ENCODE results near the gene CDC42BPG. TPM values are rescaled to one million over a fixed set of nuclear protein-coding genes. Genes with fewer than 3 reads are reported as not detected.

Gene CDC42BPG
- polyA plus RNA-seq, 10 donors = 0.48 to 2.8 (median 0.72) TPM

GRCh38 chr11:64790205-64791095 is 54.0 kb downstream of the CDC42BPG start:
- no peak for DNase-seq

GRCh38 chr11:64789331-64790204 is 54.9 kb downstream of the CDC42BPG start:
- DNase-seq = no peak

- no peak for DNase-seq
Measured at GRCh38 chr11:64788321-64789215, 55.9 kb downstream of the CDC42BPG start.

- DNase-seq = peak in 2 of 3 donors; percentile 46 to 65
Measured at GRCh38 chr11:64787526-64788320, 56.7 kb downstream of the CDC42BPG start.

- DNase-seq = no peak
Measured at GRCh38 chr11:64786308-64786707, 58.1 kb downstream of the CDC42BPG start.

GRCh38 chr11:64784813-64785581 is 59.5 kb downstream of the CDC42BPG start:
- DNase-seq = no peak

- peak; percentile 100 for DNase-seq
Measured at GRCh38 chr11:64778473-64779298, 65.8 kb downstream of the CDC42BPG start, which contains the start of gene SF1. Gene SF1 (minus strand): TSS chr11:64778542. CDS start chr11:64778392, 150 bp downstream.

- DNase-seq = no peak
Measured at GRCh38 chr11:64778223-64778472, 66.3 kb downstream of the CDC42BPG start.

- DNase-seq = peak; percentile 87 to 96 (median 95)
Measured at GRCh38 chr11:64777449-64778222, 66.8 kb downstream of the CDC42BPG start.

GRCh38 chr11:64776875-64777274 is 67.6 kb downstream of the CDC42BPG start:
- no peak for DNase-seq

- DNase-seq = no peak
Measured at GRCh38 chr11:64776425-64776824, 68.0 kb downstream of the CDC42BPG start.

GRCh38 chr11:64774144-64774543 is 70.3 kb downstream of the CDC42BPG start:
- DNase-seq = no peak

Other genes starting within 250 kb of the CDC42BPG start
- 10 to 100 TPM; 16.4 to 36.8 (median 26.1) TPM for gene NRXN2, start 121.5 kb downstream of the CDC42BPG start, polyA plus RNA-seq (ENCODE audit: insufficient read length in 10 of 10)
- gene RASGRP2, start 100.5 kb downstream of the CDC42BPG start, polyA plus RNA-seq (ENCODE audit: insufficient read length in 10 of 10) = 10 to 100 TPM; 13.3 to 60.2 (median 40.2) TPM
- 100 to 1,000 TPM in 9 of 10 donors, 10 to 100 TPM in 1; 56.2 to 435 (median 195) TPM for gene PYGM, start 84.7 kb downstream of the CDC42BPG start, polyA plus RNA-seq (ENCODE audit: insufficient read length in 10 of 10)
- 100 to 1,000 TPM; 158 to 288 (median 220) TPM for gene SF1, start 66.1 kb downstream of the CDC42BPG start, polyA plus RNA-seq (ENCODE audit: insufficient read length in 10 of 10)
- 10 to 100 TPM in 8 of 10 donors, 1 to 10 TPM in 2; 8.2 to 19.4 (median 11.7) TPM for gene MAP4K2, start 41.4 kb downstream of the CDC42BPG start, polyA plus RNA-seq (ENCODE audit: insufficient read length in 10 of 10)
- 10 to 100 TPM; 15.3 to 26.0 (median 20.3) TPM for gene MEN1, start 34.1 kb downstream of the CDC42BPG start, polyA plus RNA-seq (ENCODE audit: insufficient read length in 10 of 10)
- gene EHD1, start 34.0 kb upstream of the CDC42BPG start, polyA plus RNA-seq (ENCODE audit: insufficient read length in 10 of 10) = 100 to 1,000 TPM in 3 of 10 donors, 10 to 100 TPM in 7; 64.4 to 115 (median 92.9) TPM
- gene ATG2A, start 72.6 kb upstream of the CDC42BPG start, polyA plus RNA-seq (ENCODE audit: insufficient read length in 10 of 10) = 10 to 100 TPM in 7 of 10 donors, 1 to 10 TPM in 3; 8.1 to 13.5 (median 11.1) TPM
- gene PPP2R5B, start 80.0 kb upstream of the CDC42BPG start, polyA plus RNA-seq (ENCODE audit: insufficient read length in 10 of 10) = 10 to 100 TPM in 8 of 10 donors, 1 to 10 TPM in 2; 10.0 to 13.0 (median 11.3) TPM
- under 1 TPM in 2 of 10 donors, not detected in 8; 0.27 to 0.45 TPM for gene GPHA2, start 91.2 kb upstream of the CDC42BPG start, polyA plus RNA-seq (ENCODE audit: insufficient read length in 10 of 10)
- gene MAJIN, start 127.5 kb upstream of the CDC42BPG start, polyA plus RNA-seq (ENCODE audit: insufficient read length in 10 of 10) = under 1 TPM in 1 of 10 donors, not detected in 9; 0.20 TPM
- 1 to 10 TPM in 6 of 10 donors, under 1 TPM in 4; 0.79 to 1.6 (median 1.1) TPM for gene BATF2, start 152.3 kb upstream of the CDC42BPG start, polyA plus RNA-seq (ENCODE audit: insufficient read length in 10 of 10)
- gene ARL2, start 169.5 kb upstream of the CDC42BPG start, polyA plus RNA-seq (ENCODE audit: insufficient read length in 10 of 10) = 10 to 100 TPM; 60.2 to 90.7 (median 76.5) TPM
- gene SNX15, start 182.8 kb upstream of the CDC42BPG start, polyA plus RNA-seq (ENCODE audit: insufficient read length in 10 of 10) = 10 to 100 TPM; 17.5 to 25.7 (median 22.5) TPM
- 10 to 100 TPM in 8 of 10 donors, 1 to 10 TPM in 2; 9.6 to 14.9 (median 12.1) TPM for gene SAC3D1, start 196.6 kb upstream of the CDC42BPG start, polyA plus RNA-seq (ENCODE audit: insufficient read length in 10 of 10)
- 1 to 10 TPM; 6.3 to 10.0 (median 7.6) TPM for gene NAALADL1, start 213.9 kb upstream of the CDC42BPG start, polyA plus RNA-seq (ENCODE audit: insufficient read length in 10 of 10)
- gene CDCA5, start 239.4 kb upstream of the CDC42BPG start, polyA plus RNA-seq (ENCODE audit: insufficient read length in 10 of 10) = 10 to 100 TPM in 7 of 10 donors, 1 to 10 TPM in 3; 8.2 to 19.0 (median 10.9) TPM
- 10 to 100 TPM; 16.9 to 27.3 (median 20.1) TPM for gene ZFPL1, start 239.6 kb upstream of the CDC42BPG start, polyA plus RNA-seq (ENCODE audit: insufficient read length in 10 of 10)